Adrenal gland (tissue), 12 donors: ENCODE data around the gene PRKRA. TPM values are rescaled to one million over a fixed set of nuclear protein-coding genes. Genes with fewer than 3 reads are reported as not detected.
"Not testable (repeated sequence)": the region's sequence is repeated elsewhere in the genome, so short reads cannot be mapped to it uniquely, and the experiment has no call there.

Experiments
- DNase-seq, 7 donors: peaks; one replicate each; pipeline ENCODE4 v3.0.0-alpha.2; 2019 to 2020
- H3K27ac ChIP-seq, 5 donors: fragments of 200-600 bp; sonication (generic) in 4 of 5; 1 replicate in 3 of 5; 2 replicates in 2 of 5; pipeline versions ENCODE4 v1.5.1 to v1.8.0; 2016 to 2020; ENCODE audit warnings: mild to moderate bottlenecking in 1 of 5
- H3K27me3 ChIP-seq: fragments of 200-600 bp; 2 replicates; pipeline ENCODE4 v1.8.0; 2021
- H3K36me3 ChIP-seq, 2 donors: fragments of 200-600 bp; replicated peaks in 1 of 2; 1 replicate in 1 of 2; 2 replicates in 1 of 2; pipeline versions ENCODE4 v1.5.1 to v1.8.0; 2018 to 2022
- H3K4me1 ChIP-seq, 2 donors: fragments of 200-600 bp; replicated peaks in 1 of 2; 1 replicate in 1 of 2; 2 replicates in 1 of 2; pipeline versions ENCODE4 v1.5.1 to v1.8.0; 2018 to 2021
- H3K4me3 ChIP-seq, 4 donors: fragments of 200-600 bp; sonication (generic) in 3 of 4; one replicate each; pipeline ENCODE4 v1.5.1; 2016 to 2018
- H3K9me3 ChIP-seq, 3 donors: fragments of 200-600 bp; sonication (generic) in 1 of 3; replicated peaks in 1 of 3; 1 replicate in 2 of 3; 2 replicates in 1 of 3; pipeline versions ENCODE4 v1.5.1 to v1.8.0; 2016 to 2021
- POLR2A ChIP-seq, 2 donors: fragments of 450-650 bp; IDR thresholded peaks; one replicate each; pipeline ENCODE4 v1.6.1; 2017; ENCODE audit warnings: antibody characterized with exemption in 2 of 2, mild to moderate bottlenecking in 2 of 2, moderate library complexity in 1 of 2
- WGBS, 4 donors: extraction: QIAGEN DNeasy Blood & Tissue Kit in 2 of 4; methylation state at CpG; one replicate each; pipeline versions ENCODE4 v1.1.5 to v1.1.7; 2013 to 2017; 5-methylcytosine and 5-hydroxymethylcytosine counted together
- intact Hi-C, 2 donors: fragments of 100-400 bp; cut with DNase I; formaldehyde crosslinking; loops; one replicate each; pipeline versions ENCODE4 v1.14.1 to v1.15.0; 2022 to 2023
- polyA plus RNA-seq, 3 donors: library from polyadenylated mRNA; stranded (reverse); fragments of 200-250 nt in 2 of 3; fragments of 350-450 nt in 1 of 3; fragmentation: Illumina TruSeq in 1 of 3; extraction: RNeasy Lipid Tissue Mini Kit (QIAGEN cat#74804) in 1 of 3; gene quantifications; one replicate each; pipeline ENCODE4 v1.2.3, GENCODE V29; 2013 to 2014
- total RNA-seq, 9 donors: library from RNA; depleted of rRNA in 4 of 9; stranded (reverse); fragments of >200 nt in 4 of 9; fragments of 120-200 nt in 1 of 9; fragmentation: NEBNext Ultra II Directional in 1 of 9; extraction: Animal tissue kit (Norgen Biotek cat#: 25700) in 1 of 9; gene quantifications; one replicate each; pipeline versions ENCODE4 v1.1.0 to v1.2.4, GENCODE V29; 2013 to 2023
- TF ChIP-seq, protein P1 (sequence below), 6 experiments: fragments of 450-650 bp in 4 of 6; fragments of 200-600 bp in 2 of 6; sonication (generic) in 1 of 6; IDR thresholded peaks; 1 replicate in 5 of 6; 2 replicates in 1 of 6; pipeline versions ENCODE4 v1.5.1 to v1.8.0; 2016 to 2021; ENCODE audit warnings: antibody characterized with exemption in 6 of 6, mild to moderate bottlenecking in 2 of 6, moderate library complexity in 1 of 6
- donor health status: healthy with polysubstance abuse.
- donor health status: Bipolar disorder and iron deficiency.
- donor health status: DM: yes; HTN: yes; CAD: no.
- donor health status: DM: no; HTN: no; CAD: no.
- donor health status: DM: no; HTN: no; CAD: no.
- donor health status: DM: yes; HTN: yes; CAD: no.

PRKRA gene
- total and polyA plus RNA-seq, 12 donors = 33.5 to 55.2 (median 42.3) TPM

DNA sequence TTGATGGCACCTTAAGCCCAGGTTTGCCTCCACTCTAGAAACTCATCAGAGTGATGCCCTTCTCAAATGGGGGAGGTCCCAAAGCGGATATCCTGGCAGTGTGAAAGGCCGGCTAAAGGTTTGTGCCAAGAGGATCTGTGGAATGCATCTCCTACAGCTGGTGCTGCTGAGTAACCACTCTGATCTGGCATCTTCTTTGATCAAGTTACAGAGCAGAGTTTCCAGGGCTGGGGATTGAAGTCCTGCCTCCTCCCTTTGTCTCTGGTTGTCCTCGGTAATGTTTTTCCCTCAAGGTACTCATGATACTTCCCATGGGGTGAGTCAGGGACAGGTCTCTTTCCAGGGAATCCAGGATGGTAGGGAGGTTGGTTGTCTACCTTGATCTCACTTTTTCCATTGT, 24.6 kb downstream of the PRKRA start:
- Histone ChIP-seq H3K27ac (no peak overlapping the region), H3K27me3 (no peaks in the 10 kb centered on the region), H3K9me3 (peaks cover 0 to 7% (median 0%) of the 10 kb centered on the region in 3 donors), H3K36me3 (peaks cover 0 to 9% of the 10 kb centered on the region in 2 donors), H3K4me1 (no peaks in the 10 kb centered on the region), H3K4me3 (no peak overlapping the region)
- intact Hi-C loops = no loop called here
- WGBS, 4 donors = 92 to 100% (median 95%) methylated on average over 3 of the region's 3 CpGs
- no peak for DNase-seq
- TF ChIP-seq POLR2A (IDR thresholded peaks at IDR 0.05) = no peak
- TF ChIP-seq, protein P1, sequence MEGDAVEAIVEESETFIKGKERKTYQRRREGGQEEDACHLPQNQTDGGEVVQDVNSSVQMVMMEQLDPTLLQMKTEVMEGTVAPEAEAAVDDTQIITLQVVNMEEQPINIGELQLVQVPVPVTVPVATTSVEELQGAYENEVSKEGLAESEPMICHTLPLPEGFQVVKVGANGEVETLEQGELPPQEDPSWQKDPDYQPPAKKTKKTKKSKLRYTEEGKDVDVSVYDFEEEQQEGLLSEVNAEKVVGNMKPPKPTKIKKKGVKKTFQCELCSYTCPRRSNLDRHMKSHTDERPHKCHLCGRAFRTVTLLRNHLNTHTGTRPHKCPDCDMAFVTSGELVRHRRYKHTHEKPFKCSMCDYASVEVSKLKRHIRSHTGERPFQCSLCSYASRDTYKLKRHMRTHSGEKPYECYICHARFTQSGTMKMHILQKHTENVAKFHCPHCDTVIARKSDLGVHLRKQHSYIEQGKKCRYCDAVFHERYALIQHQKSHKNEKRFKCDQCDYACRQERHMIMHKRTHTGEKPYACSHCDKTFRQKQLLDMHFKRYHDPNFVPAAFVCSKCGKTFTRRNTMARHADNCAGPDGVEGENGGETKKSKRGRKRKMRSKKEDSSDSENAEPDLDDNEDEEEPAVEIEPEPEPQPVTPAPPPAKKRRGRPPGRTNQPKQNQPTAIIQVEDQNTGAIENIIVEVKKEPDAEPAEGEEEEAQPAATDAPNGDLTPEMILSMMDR (IDR thresholded peaks at IDR 0.05) = no peak

GRCh38 chr2:178425255-178425827, 25.6 kb downstream of the PRKRA start:
- Histone ChIP-seq H3K9me3 (peaks cover 0 to 7% (median 0%) of the 10 kb centered on the region in 3 donors), H3K27me3 (no peaks in the 10 kb centered on the region), H3K36me3 (peaks cover 0 to 4% of the 10 kb centered on the region in 2 donors), H3K4me3 (no peak overlapping the region), H3K4me1 (no peaks in the 10 kb centered on the region), H3K27ac (no peak overlapping the region)
- TF ChIP-seq, protein P1 (IDR thresholded peaks at IDR 0.05) = no peak
- no peak for TF ChIP-seq POLR2A (IDR thresholded peaks at IDR 0.05)
- intact Hi-C loops = no loop called here
- no peak for DNase-seq
- WGBS, 4 donors = 84 to 87% (median 86%) methylated on average over 4 of the region's 4 CpGs

DNA sequence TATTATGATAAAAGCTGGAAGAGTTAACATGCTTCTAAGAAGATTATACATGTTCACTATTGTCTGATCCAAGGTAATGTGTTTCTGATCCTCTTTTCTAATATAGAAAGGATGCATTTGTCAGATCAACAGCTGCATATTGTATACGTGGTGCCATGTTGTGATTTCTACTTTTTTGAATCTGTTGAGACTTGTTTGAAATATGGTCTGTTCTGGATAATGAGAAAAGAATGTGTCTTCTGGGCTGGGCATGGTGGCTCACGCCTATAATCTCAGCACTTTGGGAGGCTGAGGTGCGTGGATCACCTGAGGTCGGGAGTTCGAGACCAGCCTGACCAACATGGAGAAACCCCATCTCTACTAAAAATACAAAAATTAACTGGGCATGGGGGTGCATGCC, 27.2 kb downstream of the PRKRA start:
- WGBS, 4 donors = 93 to 98% (median 96%) methylated on average over 5 of the region's 5 CpGs
- H3K9me3 ChIP-seq, H3K4me1 ChIP-seq: not testable (repeated sequence)

DNA sequence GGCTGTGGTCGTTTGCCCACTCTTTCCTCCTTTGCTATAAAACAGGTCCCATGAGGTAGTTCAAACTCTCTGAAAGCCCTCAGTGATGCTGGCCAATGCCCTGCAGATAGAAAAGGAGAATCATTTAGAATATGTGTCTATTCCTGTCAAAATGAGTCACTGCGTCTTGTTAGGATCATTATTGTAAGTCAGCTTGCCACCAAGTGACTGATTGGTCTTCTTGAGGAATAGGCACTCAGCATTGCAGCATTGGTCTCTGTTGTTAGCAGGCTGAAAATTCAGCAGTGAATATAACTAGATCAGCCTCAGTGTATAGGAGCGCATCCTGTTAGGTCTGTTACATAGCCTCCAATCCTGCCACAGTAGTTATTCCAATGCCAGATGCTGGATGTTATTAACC, 28.9 kb downstream of the PRKRA start:
- Histone ChIP-seq H3K27ac (no peak overlapping the region), H3K4me1 (peaks cover 0 to 6% of the 10 kb centered on the region in 2 donors), H3K36me3 (no peaks in the 10 kb centered on the region), H3K27me3 (no peaks in the 10 kb centered on the region), H3K9me3 (peaks cover 0 to 7% (median 0%) of the 10 kb centered on the region in 3 donors), H3K4me3 (no peak overlapping the region)
- TF ChIP-seq, protein P1 (IDR thresholded peaks at IDR 0.05) = no peak
- no peak for TF ChIP-seq POLR2A (IDR thresholded peaks at IDR 0.05)
- DNase-seq = no peak
- 66 to 97% (median 94%) methylated on average over 3 of the region's 3 CpGs for WGBS, 4 donors
- intact Hi-C loops = no loop called here

More for the DNA sequence above, 27.2 kb downstream of the PRKRA start:
- H3K27me3 ChIP-seq, H3K27ac ChIP-seq, H3K36me3 ChIP-seq, intact Hi-C loops, DNase-seq, H3K4me3 ChIP-seq: not testable (repeated sequence)

DNA sequence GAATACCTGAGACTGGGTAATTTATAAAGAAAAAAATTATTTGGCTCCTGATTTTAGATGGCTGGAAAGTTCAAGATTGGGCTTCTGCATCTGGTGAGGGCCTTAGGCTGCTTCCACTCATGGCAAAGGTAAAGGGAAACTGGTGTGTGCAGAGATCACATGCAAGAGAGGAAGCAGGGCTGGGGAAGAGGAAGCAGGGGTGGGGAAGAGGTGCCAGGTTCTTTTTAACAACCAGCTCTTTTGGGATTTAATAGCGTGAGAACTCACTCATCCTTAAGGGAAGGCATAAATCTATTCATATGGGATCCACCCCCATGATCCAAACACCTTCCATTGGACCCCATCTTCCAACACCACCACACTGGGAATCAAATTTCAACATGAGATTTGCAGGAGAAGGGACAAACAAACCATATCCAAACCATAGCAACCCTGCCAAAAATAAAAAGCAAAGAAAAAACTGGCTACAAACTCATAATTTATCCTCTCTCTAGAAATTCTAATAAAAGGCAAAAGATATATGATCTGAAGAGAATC, 30.4 kb downstream of the PRKRA start:
- intact Hi-C loops = no loop called here
- Histone ChIP-seq H3K27me3 (no peaks in the 10 kb centered on the region), H3K4me3 (no peak overlapping the region)

More for the DNA sequence above, 30.4 kb downstream of the PRKRA start:
- 33 to 60% (median 41%) methylated on average over 1 of the region's 1 CpG for WGBS, 4 donors
- no peak overlapping the region for H3K27ac ChIP-seq
- no peak for DNase-seq
- peaks cover 0 to 6% (median 0%) of the 10 kb centered on the region in 3 donors for H3K9me3 ChIP-seq
- no peaks in the 10 kb centered on the region for H3K36me3 ChIP-seq
- TF ChIP-seq, protein P1 (IDR thresholded peaks at IDR 0.05) = no peak
- TF ChIP-seq POLR2A (IDR thresholded peaks at IDR 0.05) = no peak
- H3K4me1 ChIP-seq = peaks cover 0 to 7% of the 10 kb centered on the region in 2 donors
